Effector memory CD4-positive, alpha-beta T cell (primary cell): ENCODE measurements around the gene CACNA2D1.
"Not testable (repeated sequence)": the region's sequence is repeated elsewhere in the genome, so short reads cannot be mapped to it uniquely, and the experiment has no call there.

Experiments
- DNase-seq, 3 donors: peaks; one replicate each; pipeline ENCODE4 v3.0.0-alpha.2; 2020
- H3K27ac ChIP-seq: 2 replicates; pipeline ENCODE4 v1.7.0; 2013; ENCODE audit warnings: mild to moderate bottlenecking, low read length, moderate library complexity; ENCODE audit not compliant: insufficient read depth, poor library complexity, severe bottlenecking
- H3K27me3 ChIP-seq: replicated peaks from 2 replicates; pipeline ENCODE4 v1.7.0; 2013; ENCODE audit warnings: mild to moderate bottlenecking, low read length; ENCODE audit not compliant: insufficient read depth, control insufficient read depth, poor library complexity, severe bottlenecking
- H3K36me3 ChIP-seq: 2 replicates; pipeline ENCODE4 v1.7.0; 2013; ENCODE audit warnings: mild to moderate bottlenecking, low read length, moderate library complexity; ENCODE audit not compliant: control insufficient read depth, insufficient read depth
- H3K4me1 ChIP-seq: 2 replicates; pipeline ENCODE4 v1.7.0; 2013; ENCODE audit warnings: low read length, mild to moderate bottlenecking; ENCODE audit not compliant: control insufficient read depth, insufficient read depth, poor library complexity, severe bottlenecking
- H3K4me3 ChIP-seq: 2 replicates; pipeline ENCODE4 v1.7.0; 2013; ENCODE audit warnings: low read length, low read depth, mild to moderate bottlenecking; ENCODE audit not compliant: insufficient read depth, poor library complexity, severe bottlenecking
- H3K9me3 ChIP-seq: 2 replicates; pipeline ENCODE4 v1.7.0; 2013; ENCODE audit warnings: mild to moderate bottlenecking, low read length, moderate library complexity; ENCODE audit not compliant: control insufficient read depth

Gene CACNA2D1

GRCh38 chr7:82434275-82435022 lies 9.1 kb downstream of the CACNA2D1 start:
- Histone ChIP-seq H3K27ac (no peak overlapping the region), H3K27me3 (no peaks in the 10 kb centered on the region), H3K4me3 (no peak overlapping the region), H3K36me3 (no peaks in the 10 kb centered on the region), H3K9me3 (no peaks in the 10 kb centered on the region), H3K4me1 (no peaks in the 10 kb centered on the region)
- no peak for DNase-seq

GRCh38 chr7:82433507-82433906 lies 10.1 kb downstream of the CACNA2D1 start:
- Histone ChIP-seq H3K36me3 (no peaks in the 10 kb centered on the region), H3K27me3 (no peaks in the 10 kb centered on the region)
- DNase-seq = no peak

GRCh38 chr7:82432743-82433142 lies 10.8 kb downstream of the CACNA2D1 start:
- not testable (repeated sequence) for H3K4me3 ChIP-seq, H3K4me1 ChIP-seq, H3K27ac ChIP-seq, H3K36me3 ChIP-seq, DNase-seq, H3K9me3 ChIP-seq, H3K27me3 ChIP-seq

More at GRCh38 chr7:82433507-82433906, 10.1 kb downstream of the CACNA2D1 start:
- no peak overlapping the region for H3K27ac ChIP-seq
- H3K4me3 ChIP-seq = no peak overlapping the region
- no peaks in the 10 kb centered on the region for H3K9me3 ChIP-seq
- no peaks in the 10 kb centered on the region for H3K4me1 ChIP-seq

GRCh38 chr7:82430500-82431465 lies 12.8 kb downstream of the CACNA2D1 start:
- Histone ChIP-seq H3K27ac (no peak overlapping the region), H3K4me1 (no peaks in the 10 kb centered on the region), H3K36me3 (no peaks in the 10 kb centered on the region), H3K4me3 (no peak overlapping the region), H3K9me3 (no peaks in the 10 kb centered on the region), H3K27me3 (no peaks in the 10 kb centered on the region)
- no peak for DNase-seq

GRCh38 chr7:82429408-82429807 lies 14.2 kb downstream of the CACNA2D1 start:
- no peaks in the 10 kb centered on the region for H3K36me3 ChIP-seq
- H3K9me3 ChIP-seq = no peaks in the 10 kb centered on the region
- H3K4me3 ChIP-seq = no peak overlapping the region
- H3K27ac ChIP-seq = no peak overlapping the region
- H3K4me1 ChIP-seq = no peaks in the 10 kb centered on the region
- no peak for DNase-seq
- H3K27me3 ChIP-seq = no peaks in the 10 kb centered on the region

GRCh38 chr7:82428186-82428961 lies 15.2 kb downstream of the CACNA2D1 start:
- DNase-seq = no peak
- no peaks in the 10 kb centered on the region for H3K36me3 ChIP-seq
- no peaks in the 10 kb centered on the region for H3K27me3 ChIP-seq
- H3K4me1 ChIP-seq = no peaks in the 10 kb centered on the region
- no peak overlapping the region for H3K4me3 ChIP-seq
- H3K27ac ChIP-seq = no peak overlapping the region
- H3K9me3 ChIP-seq = no peaks in the 10 kb centered on the region

GRCh38 chr7:82423446-82423845 lies 20.1 kb downstream of the CACNA2D1 start:
- no peak for DNase-seq
- Histone ChIP-seq H3K4me1 (no peaks in the 10 kb centered on the region), H3K9me3 (no peaks in the 10 kb centered on the region), H3K27ac (no peak overlapping the region), H3K4me3 (no peak overlapping the region), H3K27me3 (no peaks in the 10 kb centered on the region), H3K36me3 (no peaks in the 10 kb centered on the region)

- Histone ChIP-seq H3K4me1 (no peaks in the 10 kb centered on the region), H3K36me3 (no peaks in the 10 kb centered on the region), H3K27ac (no peak overlapping the region), H3K27me3 (no peaks in the 10 kb centered on the region), H3K4me3 (no peak overlapping the region), H3K9me3 (no peaks in the 10 kb centered on the region)
- DNase-seq = no peak
Measured at GRCh38 chr7:82419200-82419599, 24.4 kb downstream of the CACNA2D1 start.

GRCh38 chr7:82417898-82418297 lies 25.7 kb downstream of the CACNA2D1 start:
- H3K4me3 ChIP-seq = no peak overlapping the region
- no peaks in the 10 kb centered on the region for H3K4me1 ChIP-seq
- DNase-seq = no peak
- no peaks in the 10 kb centered on the region for H3K9me3 ChIP-seq
- no peaks in the 10 kb centered on the region for H3K36me3 ChIP-seq
- no peaks in the 10 kb centered on the region for H3K27me3 ChIP-seq
- H3K27ac ChIP-seq = no peak overlapping the region
